ENCODE results near the gene CADPS.

DNA sequence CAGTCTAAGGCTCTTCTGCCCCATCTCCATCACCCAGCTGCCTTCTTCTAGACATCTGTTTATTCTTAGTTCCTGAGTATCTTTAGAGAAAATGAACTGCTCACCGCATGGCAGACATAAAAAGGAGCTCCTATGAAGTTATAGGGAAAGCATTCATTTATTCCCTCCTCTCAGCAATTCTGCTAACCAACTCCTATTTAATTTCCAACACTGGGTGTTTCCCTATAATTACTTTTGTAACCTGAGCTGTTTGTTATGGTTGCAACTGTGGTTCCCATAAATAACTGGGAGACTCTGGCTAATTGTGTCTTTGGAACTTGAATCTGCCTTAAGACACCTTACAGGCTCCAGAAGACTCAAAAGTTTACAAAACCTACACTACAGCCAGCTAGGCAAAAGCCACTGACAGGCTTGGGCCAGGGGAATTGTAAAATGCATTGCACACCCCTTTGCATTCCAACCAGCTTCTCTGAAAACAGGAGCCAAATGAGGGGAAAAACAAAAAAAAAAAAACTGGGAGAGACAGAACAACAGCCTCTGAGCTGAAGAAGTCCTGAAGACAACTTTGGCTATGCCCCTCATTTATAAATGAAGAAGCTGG, 270.4 kb downstream of the CADPS start:
- TF ChIP-seq, protein P1, sequence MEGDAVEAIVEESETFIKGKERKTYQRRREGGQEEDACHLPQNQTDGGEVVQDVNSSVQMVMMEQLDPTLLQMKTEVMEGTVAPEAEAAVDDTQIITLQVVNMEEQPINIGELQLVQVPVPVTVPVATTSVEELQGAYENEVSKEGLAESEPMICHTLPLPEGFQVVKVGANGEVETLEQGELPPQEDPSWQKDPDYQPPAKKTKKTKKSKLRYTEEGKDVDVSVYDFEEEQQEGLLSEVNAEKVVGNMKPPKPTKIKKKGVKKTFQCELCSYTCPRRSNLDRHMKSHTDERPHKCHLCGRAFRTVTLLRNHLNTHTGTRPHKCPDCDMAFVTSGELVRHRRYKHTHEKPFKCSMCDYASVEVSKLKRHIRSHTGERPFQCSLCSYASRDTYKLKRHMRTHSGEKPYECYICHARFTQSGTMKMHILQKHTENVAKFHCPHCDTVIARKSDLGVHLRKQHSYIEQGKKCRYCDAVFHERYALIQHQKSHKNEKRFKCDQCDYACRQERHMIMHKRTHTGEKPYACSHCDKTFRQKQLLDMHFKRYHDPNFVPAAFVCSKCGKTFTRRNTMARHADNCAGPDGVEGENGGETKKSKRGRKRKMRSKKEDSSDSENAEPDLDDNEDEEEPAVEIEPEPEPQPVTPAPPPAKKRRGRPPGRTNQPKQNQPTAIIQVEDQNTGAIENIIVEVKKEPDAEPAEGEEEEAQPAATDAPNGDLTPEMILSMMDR (IDR thresholded peaks at IDR 0.05) = no peak
- no peak for TF ChIP-seq POLR2A (IDR thresholded peaks at IDR 0.05)
